ENCODE results near the gene EML3. TPM values are rescaled to one million over a fixed set of nuclear protein-coding genes. Genes with fewer than 3 reads are reported as not detected.

Gene EML3
- total RNA-seq, 1 experiment from 2014 or later, result 51.1 TPM

- TF ChIP-seq NFYB (CRISPR knock-in tag; conservative IDR thresholded peaks at IDR 0.05; ENCODE audit: low read depth) (no peak), ZBTB21 (CRISPR knock-in tag; IDR thresholded peaks at IDR 0.05; ENCODE audit: borderline replicate concordance) (no peak), ZNF219 (CRISPR knock-in tag; IDR thresholded peaks at IDR 0.05; ENCODE audit: borderline replicate concordance) (no peak)
- ChIA-PET POLR2A (no interaction called here), CTCF (interaction anchor here (1.1 to 8.9 kb wide), 2 partner anchors 16 to 66 kb away, joined by 3 to 74 read pairs; partner anchors contain the start of gene TUT1)
- Mint-ChIP-seq H3K4me1 (peaks cover 51% of the 10 kb centered on the region), H3K9me3 (no peaks in the 10 kb centered on the region), H3K36me3 (peaks cover 3% of the 10 kb centered on the region), H3K27me3 (ENCODE audit: low read depth) (peaks cover 19% of the 10 kb centered on the region), H3K27ac (no peak overlapping the region), H3K4me3 (no peak overlapping the region)
- DNase-seq (ENCODE audit: low spot score) (no peak), ATAC-seq (no peak)
These were observed 3.8 kb downstream of the EML3 start for GRCh38 chr11:62608776-62609175.

GRCh38 chr11:62607714-62608113, 4.9 kb downstream of the EML3 start:
- POLR2A ChIA-PET, result no interaction called here
- H3K9me3 Mint-ChIP-seq, result no peaks in the 10 kb centered on the region
- CTCF ChIA-PET, result interaction anchor here (0.6 to 8.9 kb wide), 3 partner anchors 8 to 15 kb away, joined by 3 to 74 read pairs (median 6); partner anchors contain the start of genes B3GAT3 and TUT1
- TF ChIP-seq ZNF232 (CRISPR knock-in tag; IDR thresholded peaks at IDR 0.05), result no peak
- TF ChIP-seq USF2 (CRISPR knock-in tag; IDR thresholded peaks at IDR 0.05), result no peak
- no peak for TF ChIP-seq ATF2 (CRISPR knock-in tag; IDR thresholded peaks at IDR 0.05; ENCODE audit: borderline replicate concordance, low read depth)
- no peak for TF ChIP-seq EMX1 (CRISPR knock-in tag; IDR thresholded peaks at IDR 0.05)
- TF ChIP-seq MAX (CRISPR knock-in tag; IDR thresholded peaks at IDR 0.05), result no peak
- TF ChIP-seq USF1 (CRISPR knock-in tag; IDR thresholded peaks at IDR 0.05), result no peak
- TF ChIP-seq FOXP4 (CRISPR knock-in tag; IDR thresholded peaks at IDR 0.05), result no peak
- peaks cover 8% of the 10 kb centered on the region for H3K36me3 Mint-ChIP-seq
- peaks cover 57% of the 10 kb centered on the region for H3K4me1 Mint-ChIP-seq
- H3K4me3 Mint-ChIP-seq, result no peak overlapping the region
- ATAC-seq (no peak), DNase-seq (ENCODE audit: low spot score) (no peak)
- H3K27ac Mint-ChIP-seq, result peak overlapping the region; percentile 92
- peaks cover 30% of the 10 kb centered on the region for H3K27me3 Mint-ChIP-seq (ENCODE audit: low read depth)

GRCh38 chr11:62605902-62606301, 6.7 kb downstream of the EML3 start:
- H3K4me1 Mint-ChIP-seq, result peaks cover 48% of the 10 kb centered on the region
- no peak for ATAC-seq
- peaks cover 8% of the 10 kb centered on the region for H3K36me3 Mint-ChIP-seq
- H3K27me3 Mint-ChIP-seq (ENCODE audit: low read depth), result peaks cover 31% of the 10 kb centered on the region
- TF ChIP-seq JAZF1 (CRISPR knock-in tag; IDR thresholded peaks at IDR 0.05), result no peak
- TF ChIP-seq GRHL2 (CRISPR knock-in tag; IDR thresholded peaks at IDR 0.05; ENCODE audit: insufficient replicate concordance, severe bottlenecking), result no peak
- TF ChIP-seq ESRRA (CRISPR knock-in tag; IDR thresholded peaks at IDR 0.05; ENCODE audit: borderline replicate concordance), result no peak
- TF ChIP-seq CTCF (IDR thresholded peaks at IDR 0.05), result no peak
- no peak for TF ChIP-seq SMAD4 (CRISPR knock-in tag; IDR thresholded peaks at IDR 0.05)
- no peak for TF ChIP-seq ZNF425 (CRISPR knock-in tag; conservative IDR thresholded peaks at IDR 0.05)
- no peak for TF ChIP-seq KAT7 (CRISPR knock-in tag; IDR thresholded peaks at IDR 0.05; ENCODE audit: borderline replicate concordance)
- no peak for TF ChIP-seq FOXK1 (CRISPR knock-in tag; IDR thresholded peaks at IDR 0.05)
- CTCF ChIA-PET, result interaction anchor here (8.9 kb wide), 1 partner anchor 13 kb away, joined by 74 read pairs; the partner anchor contains the start of gene TUT1
- no peaks in the 10 kb centered on the region for H3K9me3 Mint-ChIP-seq
- no peak for DNase-seq (ENCODE audit: low spot score)
- H3K4me3 Mint-ChIP-seq, result no peak overlapping the region
- POLR2A ChIA-PET, result interaction anchor here (0.7 to 2.2 kb wide), 3 partner anchors 14 to 155 kb away, joined by 3 to 9 read pairs (median 8); partner anchors contain the start of genes B3GAT3, POLR2G and TUT1
- peak overlapping the region; percentile 72; the same call in 1 of the 2 replicates for H3K27ac Mint-ChIP-seq

All from WTC11 (cell line).